Natural killer cell (primary cell): ENCODE data around the gene CIDEA. TPM values are rescaled to one million over a fixed set of nuclear protein-coding genes. Genes with fewer than 3 reads are reported as not detected.

Source experiments
- ATAC-seq, 3 donors: fragments of 150-1000 bp in 2 of 3; fragments of 200-7000 bp in 1 of 3; cut with Tn5 transposase; 1 replicate in 1 of 3; 2 replicates in 2 of 3; pipeline ENCODE4 v1.10.0; 2021; ENCODE audit warnings: mild to moderate bottlenecking in 2 of 3, moderate library complexity in 2 of 3
- DNase-seq, 2 donors: peaks; one replicate each; pipeline versions ENCODE4 v3.0.0 to v3.0.0-alpha.2; 2013 to 2021; ENCODE audit warnings: mixed read lengths in 1 of 2
- H3K27ac ChIP-seq: one replicate; pipeline ENCODE4 v1.5.1; 2013; ENCODE audit warnings: mild to moderate bottlenecking, low read length
- H3K27me3 ChIP-seq: one replicate; pipeline ENCODE4 v1.6.1; 2013; ENCODE audit warnings: low read length; ENCODE audit not compliant: control insufficient read depth, insufficient read depth
- H3K36me3 ChIP-seq: one replicate; pipeline ENCODE4 v1.6.1; 2013; ENCODE audit warnings: low read length; ENCODE audit not compliant: control insufficient read depth, insufficient read depth
- H3K4me1 ChIP-seq: one replicate; pipeline ENCODE4 v1.6.1; 2013; ENCODE audit warnings: low read length; ENCODE audit not compliant: control insufficient read depth, insufficient read depth
- H3K4me3 ChIP-seq: one replicate; pipeline ENCODE4 v1.5.1; 2013; ENCODE audit warnings: low read length
- H3K9me3 ChIP-seq: one replicate; pipeline ENCODE4 v1.6.1; 2013; ENCODE audit warnings: low read length; ENCODE audit not compliant: control insufficient read depth, insufficient read depth
- H3K27ac Mint-ChIP-seq, 2 donors: one replicate each; pipeline ENCODE4 v1.8.0; 2022; ENCODE audit warnings: mild to moderate bottlenecking in 2 of 2, mixed read lengths in 2 of 2, moderate library complexity in 1 of 2
- H3K27me3 Mint-ChIP-seq, 2 donors: one replicate each; pipeline ENCODE4 v1.8.0; 2022; ENCODE audit warnings: low read depth in 2 of 2, mixed read lengths in 2 of 2
- H3K36me3 Mint-ChIP-seq: one replicate; pipeline ENCODE4 v1.8.0; 2022; ENCODE audit warnings: mixed read lengths
- H3K4me1 Mint-ChIP-seq, 2 donors: one replicate each; pipeline ENCODE4 v1.8.0; 2022; ENCODE audit warnings: mixed read lengths in 2 of 2
- H3K4me3 Mint-ChIP-seq: one replicate; pipeline ENCODE4 v1.8.0; 2022; ENCODE audit warnings: mild to moderate bottlenecking, moderate library complexity, mixed read lengths
- H3K9me3 Mint-ChIP-seq, 2 donors: one replicate each; pipeline ENCODE4 v1.8.0; 2022; ENCODE audit warnings: mixed read lengths in 2 of 2
- WGBS: methylation state at CpG from one replicate; pipeline ENCODE4 v1.1.7; 2013; ENCODE audit warnings: missing lambda C conversion rate; ENCODE audit not compliant: insufficient coverage; 5-methylcytosine and 5-hydroxymethylcytosine counted together
- intact Hi-C: fragments of 100-400 bp; cut with micrococcal nuclease; formaldehyde crosslinking; loops from one replicate; pipeline ENCODE4 v1.14.2; 2022
- total RNA-seq, 4 donors: library from RNA; stranded (reverse); fragments of 120-200 nt in 1 of 4; gene quantifications; one replicate each; pipeline versions ENCODE4 v1.2.3 to v1.2.4, GENCODE V29; 2013 to 2022
- TF ChIP-seq, protein P1 (sequence below): fragments of 200-600 bp; IDR thresholded peaks from one replicate; pipeline ENCODE4 v1.8.0; 2022; ENCODE audit warnings: antibody characterized with exemption

The CIDEA gene
- total RNA-seq, 3 donors from 2014 or later (not counting 1 experiment from before 2014, with no cell fraction given): not detected

DNA sequence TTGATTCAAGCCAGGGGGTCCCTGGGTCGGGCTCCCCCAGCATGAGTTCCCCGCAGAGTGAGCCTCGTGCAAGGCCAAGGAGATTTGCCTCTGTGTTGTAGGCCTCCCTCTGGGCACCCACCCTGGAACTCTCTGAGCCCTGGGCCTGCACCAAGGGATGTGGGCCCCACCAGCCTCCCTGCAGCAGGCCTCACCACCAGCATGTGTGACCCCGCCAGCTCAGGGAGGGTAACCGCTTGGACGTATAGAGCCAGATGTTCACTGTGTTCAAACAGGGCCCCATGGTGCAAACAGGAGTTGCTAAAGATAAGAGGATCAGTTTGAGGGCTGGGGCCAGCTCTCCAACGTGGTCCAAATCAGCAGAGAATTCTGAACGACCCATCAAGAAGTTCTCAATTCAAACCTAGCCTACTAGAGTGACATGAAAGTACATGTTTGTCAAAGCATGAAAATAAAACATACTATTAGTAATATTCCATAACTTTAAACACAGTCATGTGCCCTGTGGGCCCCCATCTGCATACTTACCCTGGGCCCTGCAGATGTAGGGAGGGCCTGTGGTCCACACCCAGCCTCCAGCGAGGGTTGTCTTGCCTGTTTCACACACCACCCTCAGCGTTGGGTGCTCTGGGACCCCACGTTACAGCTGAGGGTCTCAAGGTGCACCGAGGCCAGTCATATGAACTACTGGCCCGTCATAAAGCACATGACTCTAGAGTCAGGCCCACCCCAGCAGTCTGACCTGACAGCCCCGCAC, 48.4 kb downstream of the CIDEA start:
- ATAC-seq (no peak), DNase-seq (no peak)
- Histone ChIP-seq H3K36me3 (no peaks in the 10 kb centered on the region), H3K4me1 (peaks cover 9% of the 10 kb centered on the region), H3K4me3 (no peak overlapping the region), H3K27ac (no peak overlapping the region), H3K9me3 (no peaks in the 10 kb centered on the region), H3K27me3 (peaks cover 7% of the 10 kb centered on the region)
- no peak overlapping the region for H3K4me3 Mint-ChIP-seq
- H3K36me3 Mint-ChIP-seq: no peaks in the 10 kb centered on the region
- TF ChIP-seq, protein P1, sequence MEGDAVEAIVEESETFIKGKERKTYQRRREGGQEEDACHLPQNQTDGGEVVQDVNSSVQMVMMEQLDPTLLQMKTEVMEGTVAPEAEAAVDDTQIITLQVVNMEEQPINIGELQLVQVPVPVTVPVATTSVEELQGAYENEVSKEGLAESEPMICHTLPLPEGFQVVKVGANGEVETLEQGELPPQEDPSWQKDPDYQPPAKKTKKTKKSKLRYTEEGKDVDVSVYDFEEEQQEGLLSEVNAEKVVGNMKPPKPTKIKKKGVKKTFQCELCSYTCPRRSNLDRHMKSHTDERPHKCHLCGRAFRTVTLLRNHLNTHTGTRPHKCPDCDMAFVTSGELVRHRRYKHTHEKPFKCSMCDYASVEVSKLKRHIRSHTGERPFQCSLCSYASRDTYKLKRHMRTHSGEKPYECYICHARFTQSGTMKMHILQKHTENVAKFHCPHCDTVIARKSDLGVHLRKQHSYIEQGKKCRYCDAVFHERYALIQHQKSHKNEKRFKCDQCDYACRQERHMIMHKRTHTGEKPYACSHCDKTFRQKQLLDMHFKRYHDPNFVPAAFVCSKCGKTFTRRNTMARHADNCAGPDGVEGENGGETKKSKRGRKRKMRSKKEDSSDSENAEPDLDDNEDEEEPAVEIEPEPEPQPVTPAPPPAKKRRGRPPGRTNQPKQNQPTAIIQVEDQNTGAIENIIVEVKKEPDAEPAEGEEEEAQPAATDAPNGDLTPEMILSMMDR: no peak
- peaks cover 6 to 10% of the 10 kb centered on the region in 2 donors for H3K4me1 Mint-ChIP-seq
- H3K27me3 Mint-ChIP-seq: peaks cover 28 to 41% of the 10 kb centered on the region in 2 donors
- intact Hi-C loops: no loop called here
- H3K27ac Mint-ChIP-seq: no peak overlapping the region
- 93% methylated on average over 13 of the region's 14 CpGs for WGBS
- H3K9me3 Mint-ChIP-seq: no peaks in the 10 kb centered on the region

DNA sequence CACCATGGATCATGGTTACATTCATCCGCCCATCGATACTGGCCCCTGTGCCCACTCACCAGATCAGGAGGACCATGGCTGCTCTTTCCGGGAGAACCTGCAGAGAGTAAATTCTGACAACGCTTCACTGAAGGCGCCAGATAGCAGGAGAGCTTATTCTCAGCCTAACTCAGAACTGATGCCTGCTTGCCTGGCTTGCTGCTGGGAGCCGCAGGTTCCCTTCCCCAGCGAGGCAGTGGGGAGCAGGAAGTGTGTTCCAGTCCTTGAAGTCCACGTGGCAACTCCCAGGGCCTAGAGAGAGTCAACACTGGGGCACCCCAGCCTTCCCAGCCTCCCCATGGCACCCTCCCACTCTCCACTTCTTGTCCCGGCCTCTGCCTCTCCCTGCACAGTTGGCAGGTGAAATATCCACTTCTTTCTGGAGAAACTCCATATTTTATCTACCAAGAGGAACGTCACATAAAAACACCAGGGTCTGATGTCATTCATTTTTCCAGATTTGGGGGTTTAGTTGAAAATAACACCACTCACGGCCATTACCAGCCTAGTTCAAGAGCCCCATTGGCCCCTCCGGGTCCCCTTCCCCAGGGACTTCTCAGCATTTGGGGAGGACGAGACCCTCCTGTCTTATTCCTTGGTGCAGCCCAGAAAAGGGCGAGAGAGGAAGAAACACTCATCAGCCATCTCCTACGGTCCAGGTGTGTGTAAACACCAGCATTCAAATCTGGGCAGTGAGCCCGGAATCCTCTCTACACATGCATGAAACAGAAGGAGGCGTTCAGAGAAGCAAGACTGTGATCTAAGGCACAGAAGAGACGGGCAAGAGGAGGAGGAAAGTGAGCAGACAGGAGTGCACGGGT, 50.4 kb downstream of the CIDEA start:
- H3K36me3 Mint-ChIP-seq: no peaks in the 10 kb centered on the region
- intact Hi-C loops: no loop called here
- Histone ChIP-seq H3K36me3 (no peaks in the 10 kb centered on the region), H3K27ac (no peak overlapping the region), H3K27me3 (peaks cover 15% of the 10 kb centered on the region), H3K9me3 (no peaks in the 10 kb centered on the region), H3K4me1 (peaks cover 13% of the 10 kb centered on the region), H3K4me3 (no peak overlapping the region)
- TF ChIP-seq, protein P1: no peak
- no peak for ATAC-seq
- H3K27ac Mint-ChIP-seq: no peak overlapping the region
- no peak overlapping the region for H3K4me3 Mint-ChIP-seq
- peaks cover 34 to 42% of the 10 kb centered on the region in 2 donors for H3K27me3 Mint-ChIP-seq
- peaks cover 6 to 10% of the 10 kb centered on the region in 2 donors for H3K4me1 Mint-ChIP-seq
- no peak for DNase-seq
- H3K9me3 Mint-ChIP-seq: no peaks in the 10 kb centered on the region
- WGBS: 83% methylated on average over 19 of the region's 19 CpGs

DNA sequence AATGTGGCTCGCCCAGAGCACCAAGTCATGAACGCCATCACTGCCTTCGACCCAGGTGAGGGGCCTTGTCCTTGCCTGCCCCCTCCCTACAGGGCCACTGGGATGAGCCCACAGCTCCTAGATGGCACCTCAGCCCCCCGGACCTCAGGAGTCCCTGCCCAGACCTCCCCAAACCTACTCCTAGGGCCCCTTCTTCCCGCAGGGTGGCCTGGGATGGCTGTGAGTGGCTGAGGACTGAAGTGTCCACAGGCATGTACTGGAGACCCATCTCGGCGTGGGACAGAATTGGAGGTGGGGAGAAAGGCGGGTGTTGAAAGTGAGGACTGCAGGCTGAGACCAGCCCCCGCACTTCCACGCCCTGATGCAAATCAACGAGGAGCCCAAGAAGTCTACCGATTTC, 51.0 kb downstream of the CIDEA start:
- DNase-seq: no peak
- Mint-ChIP-seq H3K9me3 (no peaks in the 10 kb centered on the region), H3K4me3 (no peak overlapping the region), H3K27me3 (peaks cover 38 to 41% of the 10 kb centered on the region in 2 donors), H3K36me3 (no peaks in the 10 kb centered on the region), H3K4me1 (peaks cover 6 to 10% of the 10 kb centered on the region in 2 donors), H3K27ac (no peak overlapping the region)
- no peaks in the 10 kb centered on the region for H3K9me3 ChIP-seq
- WGBS: 92% methylated on average over 9 of the region's 12 CpGs
- no peak for ATAC-seq
- no peak overlapping the region for H3K4me3 ChIP-seq
- TF ChIP-seq, protein P1: no peak
- peaks cover 17% of the 10 kb centered on the region for H3K27me3 ChIP-seq
- intact Hi-C loops: no loop called here
- H3K27ac ChIP-seq: no peak overlapping the region
- no peaks in the 10 kb centered on the region for H3K36me3 ChIP-seq
- peaks cover 13% of the 10 kb centered on the region for H3K4me1 ChIP-seq
